IgD-negative memory B cell (primary cell): ENCODE data around the gene GGT7. TPM values are rescaled to one million over a fixed set of nuclear protein-coding genes. Genes with fewer than 3 reads are reported as not detected.
"Not testable (repeated sequence)": the region's sequence is repeated elsewhere in the genome, so short reads cannot be mapped to it uniquely, and the experiment has no call there.

Experiments used
- H3K27ac Mint-ChIP-seq, 3 donors: one replicate each; pipeline ENCODE4 v1.8.0; 2020 to 2022; ENCODE audit warnings: mild to moderate bottlenecking in 3 of 3, mixed read lengths in 3 of 3, moderate library complexity in 1 of 3
- H3K27me3 Mint-ChIP-seq: one replicate; pipeline ENCODE4 v1.8.0; 2021; ENCODE audit warnings: mixed read lengths
- H3K36me3 Mint-ChIP-seq: one replicate; pipeline ENCODE4 v1.8.0; 2020; ENCODE audit warnings: mild to moderate bottlenecking, mixed read lengths
- H3K4me1 Mint-ChIP-seq, 3 donors: one replicate each; pipeline ENCODE4 v1.8.0; 2020 to 2022; ENCODE audit warnings: mixed read lengths in 3 of 3, mild to moderate bottlenecking in 1 of 3
- H3K4me3 Mint-ChIP-seq, 4 donors: one replicate each; pipeline ENCODE4 v1.8.0; 2020 to 2022; ENCODE audit warnings: mild to moderate bottlenecking in 4 of 4, mixed read lengths in 4 of 4, moderate library complexity in 3 of 4
- H3K9me3 Mint-ChIP-seq, 3 donors: one replicate each; pipeline ENCODE4 v1.8.0; 2020 to 2021; ENCODE audit warnings: mixed read lengths in 3 of 3, mild to moderate bottlenecking in 1 of 3
- polyA plus RNA-seq: library from polyadenylated mRNA; unstranded; fragments of 300-500 nt; fragmentation: Illumina TruSeq; gene quantifications from one replicate; pipeline ENCODE4 v1.2.3, GENCODE V29; 2021

Gene GGT7
- polyA plus RNA-seq, 1 donor from 2014 or later: 1.1 TPM

DNA sequence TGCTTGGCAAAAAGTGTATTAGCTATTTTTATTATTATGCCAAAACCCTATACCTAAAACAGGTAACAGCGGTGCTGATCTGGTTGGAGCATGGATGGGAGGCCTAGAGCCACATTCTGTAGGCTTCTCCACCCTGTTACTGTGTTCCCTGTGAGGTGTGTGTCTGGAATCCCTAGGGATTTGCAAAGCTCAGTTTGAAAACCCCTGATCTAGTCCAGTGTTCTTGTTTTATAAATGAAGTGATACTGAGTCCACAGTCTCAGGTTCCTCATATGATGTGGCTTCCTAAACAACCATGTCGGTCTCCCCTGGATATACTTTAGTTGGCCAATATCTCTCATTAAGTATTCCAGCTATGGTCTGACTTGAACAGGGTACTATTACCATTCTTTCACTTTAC is 20.0 kb upstream of the GGT7 start:
- Mint-ChIP-seq H3K27ac (peak overlapping the region in 1 of 3 donors; percentile 89), H3K9me3 (peaks cover 0 to 1% (median 0%) of the 10 kb centered on the region in 3 donors), H3K4me3 (no peak overlapping the region), H3K4me1 (peaks cover 0 to 4% (median 3%) of the 10 kb centered on the region in 3 donors), H3K36me3 (peaks cover 6% of the 10 kb centered on the region), H3K27me3 (peaks cover 1% of the 10 kb centered on the region)

DNA sequence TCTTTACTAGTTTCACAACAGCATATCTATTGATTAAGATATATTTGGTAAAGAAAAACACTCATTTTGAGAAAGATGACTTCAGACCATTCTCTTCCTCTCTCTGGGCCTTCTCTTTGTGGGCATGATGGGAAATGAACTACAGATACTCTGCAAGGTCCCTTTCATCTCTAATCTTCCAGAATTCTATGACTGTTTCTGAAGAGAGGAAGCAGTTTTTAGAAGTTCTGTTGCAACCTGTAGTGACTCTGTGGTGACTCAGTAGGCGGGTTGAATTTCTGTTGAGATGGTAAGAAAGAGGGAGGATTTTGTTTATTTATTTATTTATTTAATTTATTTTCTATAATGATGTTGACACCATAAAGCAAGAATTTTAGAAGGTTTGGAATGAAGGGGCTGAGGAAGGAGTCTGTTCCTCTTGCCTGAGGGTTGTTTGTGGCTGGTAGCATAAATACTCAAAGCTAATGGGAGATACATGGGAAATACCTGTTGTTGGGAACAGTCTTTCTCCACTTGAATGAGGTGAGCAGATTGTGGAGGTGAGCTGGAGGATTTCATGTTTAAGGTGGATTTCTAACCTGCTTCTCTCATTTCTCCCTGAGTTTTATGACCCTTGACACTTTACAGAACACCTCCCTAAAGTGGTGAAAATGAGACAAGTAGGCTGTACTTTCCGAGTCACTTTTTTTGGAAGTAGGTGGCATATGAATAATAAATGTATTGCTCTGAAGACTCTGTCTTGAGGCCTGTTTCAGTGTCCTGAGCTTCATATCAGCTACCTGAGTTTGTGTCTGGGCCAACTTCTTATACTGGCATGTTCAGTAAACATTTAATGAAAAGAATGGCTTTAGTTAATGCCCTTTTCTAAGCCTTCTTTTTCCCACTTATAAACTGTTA is 18.8 kb upstream of the GGT7 start:
- H3K4me3 Mint-ChIP-seq: no peak overlapping the region
- H3K4me1 Mint-ChIP-seq: peaks cover 0 to 4% (median 3%) of the 10 kb centered on the region in 3 donors
- peaks cover 6% of the 10 kb centered on the region for H3K36me3 Mint-ChIP-seq
- H3K9me3 Mint-ChIP-seq: peaks cover 0 to 1% (median 0%) of the 10 kb centered on the region in 3 donors
- no peak overlapping the region for H3K27ac Mint-ChIP-seq
- H3K27me3 Mint-ChIP-seq: peaks cover 1% of the 10 kb centered on the region

GRCh38 chr20:34888468-34888867 is 15.8 kb upstream of the GGT7 start:
- Mint-ChIP-seq H3K4me1 (peaks cover 0 to 4% (median 3%) of the 10 kb centered on the region in 3 donors), H3K4me3 (no peak overlapping the region), H3K36me3 (peaks cover 6% of the 10 kb centered on the region), H3K9me3 (peaks cover 0 to 1% (median 0%) of the 10 kb centered on the region in 3 donors), H3K27me3 (peaks cover 1% of the 10 kb centered on the region), H3K27ac (no peak overlapping the region)

GRCh38 chr20:34887023-34887422 is 14.4 kb upstream of the GGT7 start:
- H3K36me3 Mint-ChIP-seq: peaks cover 6% of the 10 kb centered on the region
- H3K9me3 Mint-ChIP-seq: peaks cover 0 to 1% (median 0%) of the 10 kb centered on the region in 3 donors
- no peak overlapping the region for H3K27ac Mint-ChIP-seq
- H3K27me3 Mint-ChIP-seq: peaks cover 1% of the 10 kb centered on the region
- peaks cover 0 to 4% (median 1%) of the 10 kb centered on the region in 3 donors for H3K4me1 Mint-ChIP-seq
- no peak overlapping the region for H3K4me3 Mint-ChIP-seq

DNA sequence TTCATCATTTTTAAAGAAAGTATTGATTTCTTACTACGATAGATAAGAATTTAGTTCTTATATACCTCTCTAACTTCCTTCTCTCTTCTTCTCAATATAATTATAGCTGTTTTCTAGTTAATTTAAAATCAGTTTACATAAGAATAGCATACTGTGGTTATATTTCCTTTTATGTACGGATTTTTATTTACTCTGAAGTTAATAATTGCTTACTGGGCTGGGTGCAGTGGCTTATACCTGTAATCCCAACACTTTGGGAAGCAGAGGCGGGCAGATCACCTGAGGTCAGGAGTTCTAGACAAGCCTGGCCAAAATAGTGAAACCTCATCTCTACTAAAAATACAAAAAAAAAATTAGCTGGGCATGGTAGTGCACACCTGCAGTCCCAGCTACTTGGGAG is 13.5 kb upstream of the GGT7 start:
- Mint-ChIP-seq H3K4me1 (peaks cover 0 to 2% (median 1%) of the 10 kb centered on the region in 3 donors), H3K27me3 (peaks cover 1% of the 10 kb centered on the region), H3K4me3 (no peak overlapping the region), H3K27ac (no peak overlapping the region), H3K9me3 (peaks cover 0 to 1% (median 0%) of the 10 kb centered on the region in 3 donors), H3K36me3 (peaks cover 5% of the 10 kb centered on the region)

DNA sequence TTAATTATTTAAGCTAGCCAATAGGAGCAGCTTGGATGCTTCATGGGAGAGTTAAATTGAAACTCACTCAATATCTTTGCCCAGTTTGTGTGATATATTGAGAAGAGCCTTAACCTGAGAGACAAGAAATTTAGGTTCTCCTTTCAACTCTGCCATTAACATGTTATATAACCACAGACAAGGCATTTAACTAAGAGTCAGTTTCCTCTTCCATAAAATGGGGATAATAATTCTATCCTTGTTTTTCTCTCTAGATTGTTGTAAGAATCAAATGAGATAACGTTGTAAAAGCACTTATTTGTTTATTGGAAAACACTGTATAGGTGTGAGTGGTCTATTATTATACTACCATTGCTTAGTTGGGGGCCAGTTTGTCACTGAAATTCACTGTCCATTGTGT is 11.6 kb upstream of the GGT7 start:
- Mint-ChIP-seq H3K4me1 (peaks cover 0 to 1% (median 0%) of the 10 kb centered on the region in 3 donors), H3K27ac (no peak overlapping the region), H3K36me3 (no peaks in the 10 kb centered on the region), H3K9me3 (no peaks in the 10 kb centered on the region), H3K4me3 (no peak overlapping the region), H3K27me3 (peaks cover under 1% of the 10 kb centered on the region)

GRCh38 chr20:34883809-34884208 is 11.2 kb upstream of the GGT7 start:
- no peaks in the 10 kb centered on the region for H3K36me3 Mint-ChIP-seq
- H3K27ac Mint-ChIP-seq: no peak overlapping the region
- H3K27me3 Mint-ChIP-seq: peaks cover 3% of the 10 kb centered on the region
- H3K4me3 Mint-ChIP-seq: no peak overlapping the region
- peaks cover 0 to 1% (median 0%) of the 10 kb centered on the region in 3 donors for H3K4me1 Mint-ChIP-seq
- no peaks in the 10 kb centered on the region for H3K9me3 Mint-ChIP-seq

DNA sequence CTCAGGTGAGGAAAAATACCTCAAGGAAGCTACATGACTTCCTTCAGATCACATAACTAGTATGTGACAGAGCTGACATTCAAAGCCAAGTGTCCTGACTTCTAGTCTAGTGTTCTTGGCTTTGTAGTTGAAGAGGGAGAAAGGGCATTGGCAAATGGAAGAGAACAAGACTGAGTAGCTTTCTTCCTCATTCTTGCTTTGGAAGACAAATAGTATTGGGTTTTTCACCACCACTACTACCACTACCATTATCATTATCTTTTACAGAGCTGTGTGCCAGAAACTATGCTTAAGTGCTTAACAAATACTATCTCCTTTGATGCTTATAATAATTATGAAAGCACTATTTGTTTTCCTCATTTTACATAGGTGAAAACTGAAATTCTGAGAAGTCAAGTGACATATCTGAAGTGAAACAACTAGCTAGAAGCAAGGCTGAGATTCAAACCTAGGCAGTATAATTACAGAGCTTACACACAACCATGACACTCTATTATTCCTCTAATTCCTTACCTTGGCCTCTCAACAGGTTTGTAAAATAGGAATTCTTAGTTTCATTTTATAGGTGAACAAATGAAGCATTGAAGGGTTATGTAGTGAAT is 10.5 kb upstream of the GGT7 start:
- Mint-ChIP-seq H3K9me3 (no peaks in the 10 kb centered on the region), H3K27me3 (peaks cover 5% of the 10 kb centered on the region), H3K36me3 (no peaks in the 10 kb centered on the region), H3K4me3 (no peak overlapping the region), H3K27ac (no peak overlapping the region), H3K4me1 (no peaks in the 10 kb centered on the region)

GRCh38 chr20:34881689-34882088 is 9.0 kb upstream of the GGT7 start:
- H3K27me3 Mint-ChIP-seq: peaks cover 10% of the 10 kb centered on the region
- no peak overlapping the region for H3K4me3 Mint-ChIP-seq
- peak overlapping the region in 1 of 3 donors; percentile 68 for H3K27ac Mint-ChIP-seq
- no peaks in the 10 kb centered on the region for H3K9me3 Mint-ChIP-seq
- H3K36me3 Mint-ChIP-seq: no peaks in the 10 kb centered on the region
- H3K4me1 Mint-ChIP-seq: peaks cover 0 to 6% (median 6%) of the 10 kb centered on the region in 3 donors

DNA sequence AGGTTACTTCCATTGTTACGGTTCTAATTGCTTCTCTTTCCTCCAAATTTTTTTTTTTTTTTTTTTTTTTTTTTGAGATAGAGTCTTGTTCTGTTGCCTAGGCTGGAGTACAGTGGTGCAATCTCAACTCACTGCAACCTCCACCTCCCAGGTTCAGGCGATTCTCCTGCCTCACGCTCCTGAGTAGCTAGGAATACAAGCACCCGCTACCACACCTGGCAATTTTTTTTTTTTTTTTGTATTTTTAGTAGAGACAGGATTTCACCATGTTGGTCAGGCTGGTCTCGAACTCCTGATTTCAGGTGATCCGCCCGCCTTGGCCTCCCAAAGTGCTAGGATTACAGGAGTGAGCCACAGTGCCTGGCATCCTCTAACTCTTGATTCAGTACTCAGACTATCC is 8.3 kb upstream of the GGT7 start:
- not testable (repeated sequence) for H3K4me3 Mint-ChIP-seq, H3K27me3 Mint-ChIP-seq, H3K27ac Mint-ChIP-seq, H3K36me3 Mint-ChIP-seq, H3K9me3 Mint-ChIP-seq
- H3K4me1 Mint-ChIP-seq: peaks cover 0 to 10% (median 8%) of the 10 kb centered on the region in 3 donors

GRCh38 chr20:34880215-34880850 is 7.7 kb upstream of the GGT7 start:
- H3K36me3 Mint-ChIP-seq: no peaks in the 10 kb centered on the region
- no peak overlapping the region for H3K4me3 Mint-ChIP-seq
- peaks cover 10% of the 10 kb centered on the region for H3K27me3 Mint-ChIP-seq
- H3K4me1 Mint-ChIP-seq: peaks cover 0 to 14% (median 12%) of the 10 kb centered on the region in 3 donors
- H3K27ac Mint-ChIP-seq: no peak overlapping the region
- no peaks in the 10 kb centered on the region for H3K9me3 Mint-ChIP-seq

- Mint-ChIP-seq H3K4me1 (peaks cover 13 to 34% (median 32%) of the 10 kb centered on the region in 3 donors), H3K9me3 (no peaks in the 10 kb centered on the region), H3K27ac (peak within 1 kb of the TSS in 2 of 3 donors; percentile 4 to 23), H3K27me3 (peaks cover 10% of the 10 kb centered on the region), H3K4me3 (peak within 1 kb of the TSS; percentile 72 to 96 (median 88)), H3K36me3 (no peaks in the 10 kb centered on the region)
Measured at GRCh38 chr20:34876406-34877282, 4.0 kb upstream of the GGT7 start, which contains the start of gene ACSS2. TSS of gene ACSS2 (plus strand) at chr20:34876612. CDS start at chr20:34876646, 34 bp downstream.

- Mint-ChIP-seq H3K27ac (peak overlapping the region in 2 of 3 donors; percentile 4 to 23), H3K9me3 (no peaks in the 10 kb centered on the region), H3K36me3 (no peaks in the 10 kb centered on the region), H3K27me3 (peaks cover 10% of the 10 kb centered on the region), H3K4me1 (peaks cover 13 to 41% (median 37%) of the 10 kb centered on the region in 3 donors), H3K4me3 (peak overlapping the region; percentile 72 to 96 (median 88))
Measured at GRCh38 chr20:34875642-34876405, 3.2 kb upstream of the GGT7 start.
